22Rv1 (cell line): ENCODE data around the gene SSH3.

Source experiments
- CTCF ChIP-seq: fragments of 450-650 bp; IDR thresholded peaks from 2 replicates; pipeline ENCODE4 v1.5.1; 2017; ENCODE audit warnings: mild to moderate bottlenecking
- ZFX ChIP-seq: fragments of 450-650 bp; IDR thresholded peaks from 2 replicates; pipeline ENCODE4 v1.6.1; 2017; ENCODE audit warnings: antibody characterized with exemption, borderline replicate concordance

GRCh38 chr11:67267188-67268080, 35.9 kb upstream of the SSH3 start:
- TF ChIP-seq CTCF, result no peak
- TF ChIP-seq ZFX, result no peak
